SK-N-SH (cell line): ENCODE data around the gene WNT4.

Experiments used
- CHD2 ChIP-seq: fragments of 150-350 bp; IDR thresholded peaks from 2 replicates; pipeline ENCODE4 v1.6.1; 2018; ENCODE audit warnings: low read length; ENCODE audit not compliant: partially characterized antibody
- CTCF ChIP-seq: fragments of 200-600 bp; sonication (generic); IDR thresholded peaks from 2 replicates; pipeline ENCODE4 v1.6.1; 2017; ENCODE audit warnings: antibody characterized with exemption, mild to moderate bottlenecking, moderate library complexity
- EP300 ChIP-seq, 2 experiments: IDR thresholded peaks; 2 replicates each; pipeline versions ENCODE4 v1.4.0 to v1.6.1; 2012; ENCODE audit warnings: borderline replicate concordance in 1 of 2, low read depth in 1 of 2, low read length in 1 of 2
- EZH2phosphoT487 ChIP-seq: fragments of 200-600 bp; sonication (generic); IDR thresholded peaks from 2 replicates; pipeline ENCODE4 v1.6.1; 2017; ENCODE audit warnings: low read depth, mixed run types, mild to moderate bottlenecking, antibody characterized with exemption, moderate library complexity, borderline replicate concordance
- GABPA ChIP-seq: IDR thresholded peaks from 2 replicates; pipeline ENCODE4 v1.4.0; 2012; ENCODE audit warnings: low read depth, mild to moderate bottlenecking
- GATA2 ChIP-seq: sonication (generic); formaldehyde crosslinking; IDR thresholded peaks from 2 replicates; pipeline ENCODE4 v1.5.0; 2020; ENCODE audit warnings: mild to moderate bottlenecking, missing genetic modification reagents
- JUND ChIP-seq: IDR thresholded peaks from 2 replicates; pipeline ENCODE4 v1.4.0; 2012
- MAX ChIP-seq: IDR thresholded peaks from 2 replicates; pipeline ENCODE4 v1.4.0; 2012; ENCODE audit warnings: low read depth
- NFIC ChIP-seq: IDR thresholded peaks from 2 replicates; pipeline ENCODE4 v1.4.0; 2012; ENCODE audit warnings: borderline replicate concordance
- NRF1 ChIP-seq: IDR thresholded peaks from 2 replicates; pipeline ENCODE4 v1.6.1; 2012; ENCODE audit warnings: low read depth, mild to moderate bottlenecking, low read length
- POLR2AphosphoS5 ChIP-seq: IDR thresholded peaks from 2 replicates; pipeline ENCODE4 v1.6.1; 2012; ENCODE audit warnings: low read depth, low read length
- REST ChIP-seq: IDR thresholded peaks from 2 replicates; pipeline ENCODE4 v1.6.1; 2012; ENCODE audit warnings: mild to moderate bottlenecking, low read depth, low read length, moderate library complexity
- TEAD4 ChIP-seq: IDR thresholded peaks from 2 replicates; pipeline ENCODE4 v1.4.0; 2012; ENCODE audit warnings: mild to moderate bottlenecking, borderline replicate concordance; ENCODE audit not compliant: insufficient read depth
- USF2 ChIP-seq: fragments of 150-350 bp; IDR thresholded peaks from 2 replicates; pipeline ENCODE4 v1.6.1; 2017; ENCODE audit warnings: antibody characterized with exemption, low read length, low read depth, borderline replicate concordance

- no peak for TF ChIP-seq CTCF
- no peak for TF ChIP-seq MAX
- no peak for TF ChIP-seq CHD2
- no peak for TF ChIP-seq EZH2phosphoT487
- no peak for TF ChIP-seq NFIC
- no peak for TF ChIP-seq REST
- no peak for TF ChIP-seq TEAD4
- no peak for TF ChIP-seq POLR2AphosphoS5
- TF ChIP-seq NRF1, result no peak
- no peak for TF ChIP-seq JUND
- TF ChIP-seq GATA2, result no peak
- no peak for TF ChIP-seq EP300 (IDR thresholded peaks at IDR 0.05; ENCODE audit: borderline replicate concordance in 1 of 2, low read depth in 1 of 2, low read length in 1 of 2)
- no peak for TF ChIP-seq USF2
- no peak for TF ChIP-seq GABPA
Observed at GRCh38 chr1:22131062-22131461, 11.8 kb downstream of the WNT4 start.
